ENCODE data around the gene GPRC5B.

GPRC5B gene

DNA sequence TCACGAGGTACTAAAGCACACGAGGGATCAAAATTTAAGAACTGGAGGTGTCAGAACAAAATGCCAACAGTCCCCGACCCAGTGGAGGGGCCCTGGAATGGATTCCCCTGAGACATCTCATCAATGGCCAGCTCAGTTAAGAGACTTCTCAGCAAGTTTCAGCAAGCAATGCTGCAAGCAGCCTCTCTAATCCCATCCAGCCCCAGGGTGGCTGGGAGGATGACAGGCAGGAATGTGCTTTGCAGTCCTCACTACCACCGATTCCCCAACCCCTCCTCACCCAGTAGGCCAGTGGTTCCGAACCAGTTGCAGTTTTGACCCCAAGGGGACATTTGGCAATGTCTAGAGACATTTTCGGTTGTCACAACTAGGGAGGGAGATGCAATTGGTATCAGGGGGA is 8.7 kb downstream of the GPRC5B start:
- Histone ChIP-seq H3K9me3 (ENCODE audit: insufficient read depth, low read depth, low read length) (no peaks in the 10 kb centered on the region), H3K4me3 (ENCODE audit: low read length, poor library complexity, severe bottlenecking) (no peak overlapping the region), H3K4me2 (ENCODE audit: low read depth, low read length, poor library complexity, severe bottlenecking) (no peak overlapping the region), H3K27me3 (ENCODE audit: insufficient read depth, low read length, poor library complexity, severe bottlenecking) (no peaks in the 10 kb centered on the region), H4K20me1 (ENCODE audit: insufficient read depth, low read length, poor library complexity, severe bottlenecking) (no peaks in the 10 kb centered on the region), H3K9me2 (replicated peaks; ENCODE audit: low read depth, low read length) (no peaks in the 10 kb centered on the region), H3K9ac (ENCODE audit: low read depth, low read length, poor library complexity, severe bottlenecking) (no peak overlapping the region), H3K4me1 (ENCODE audit: insufficient read depth, low read length, poor library complexity, severe bottlenecking) (no peaks in the 10 kb centered on the region), H2AFZ (ENCODE audit: low read length) (no peak overlapping the region), H3K36me3 (ENCODE audit: insufficient read depth, low read length) (no peaks in the 10 kb centered on the region), H3K79me2 (ENCODE audit: insufficient read depth, low read length) (no peaks in the 10 kb centered on the region), H3F3A (ENCODE audit: low read depth) (no peaks in the 10 kb centered on the region)
- TF ChIP-seq EZH2phosphoT487 (IDR thresholded peaks at IDR 0.05; ENCODE audit: borderline replicate concordance), result no peak
- TF ChIP-seq, protein P1, sequence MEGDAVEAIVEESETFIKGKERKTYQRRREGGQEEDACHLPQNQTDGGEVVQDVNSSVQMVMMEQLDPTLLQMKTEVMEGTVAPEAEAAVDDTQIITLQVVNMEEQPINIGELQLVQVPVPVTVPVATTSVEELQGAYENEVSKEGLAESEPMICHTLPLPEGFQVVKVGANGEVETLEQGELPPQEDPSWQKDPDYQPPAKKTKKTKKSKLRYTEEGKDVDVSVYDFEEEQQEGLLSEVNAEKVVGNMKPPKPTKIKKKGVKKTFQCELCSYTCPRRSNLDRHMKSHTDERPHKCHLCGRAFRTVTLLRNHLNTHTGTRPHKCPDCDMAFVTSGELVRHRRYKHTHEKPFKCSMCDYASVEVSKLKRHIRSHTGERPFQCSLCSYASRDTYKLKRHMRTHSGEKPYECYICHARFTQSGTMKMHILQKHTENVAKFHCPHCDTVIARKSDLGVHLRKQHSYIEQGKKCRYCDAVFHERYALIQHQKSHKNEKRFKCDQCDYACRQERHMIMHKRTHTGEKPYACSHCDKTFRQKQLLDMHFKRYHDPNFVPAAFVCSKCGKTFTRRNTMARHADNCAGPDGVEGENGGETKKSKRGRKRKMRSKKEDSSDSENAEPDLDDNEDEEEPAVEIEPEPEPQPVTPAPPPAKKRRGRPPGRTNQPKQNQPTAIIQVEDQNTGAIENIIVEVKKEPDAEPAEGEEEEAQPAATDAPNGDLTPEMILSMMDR (conservative IDR thresholded peaks at IDR 0.05; ENCODE audit: low read length), result no peak

DNA sequence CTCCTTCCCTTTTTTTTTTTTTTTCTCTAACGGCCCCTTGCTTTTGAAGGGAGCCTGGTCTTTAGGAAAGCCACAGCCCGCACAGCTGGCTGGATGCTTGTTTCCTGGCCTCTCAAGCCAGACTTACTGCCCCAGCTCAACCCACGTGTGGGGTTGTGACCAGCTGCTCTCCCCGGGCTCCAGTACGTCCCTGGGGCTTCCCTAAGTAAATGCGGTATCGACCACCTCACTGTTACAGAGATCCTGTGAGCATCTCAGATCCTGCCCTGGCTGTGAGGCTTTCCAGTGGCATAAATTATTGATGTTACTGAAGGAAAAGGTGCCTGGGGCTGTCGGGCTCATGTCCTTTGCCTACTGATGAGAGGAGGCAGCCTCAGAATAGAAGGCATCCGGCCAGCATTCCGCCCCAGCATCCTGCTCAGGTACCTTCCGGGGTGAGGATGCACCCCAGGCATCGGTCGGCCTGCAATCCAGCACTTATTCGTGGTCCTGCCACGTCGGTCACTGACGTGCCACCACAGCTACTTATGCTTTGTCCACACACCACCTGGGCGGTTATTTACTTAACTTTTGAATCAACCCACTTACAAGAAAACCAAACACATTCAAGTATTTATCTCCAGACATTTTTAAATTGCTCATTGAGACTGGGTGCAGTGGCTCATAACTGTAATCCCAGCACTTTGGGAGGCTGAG is 9.6 kb downstream of the GPRC5B start:
- TF ChIP-seq, protein P1 (conservative IDR thresholded peaks at IDR 0.05; ENCODE audit: low read length), result no peak
- TF ChIP-seq EZH2phosphoT487 (IDR thresholded peaks at IDR 0.05; ENCODE audit: borderline replicate concordance), result no peak
- H3K27me3 ChIP-seq (ENCODE audit: insufficient read depth, low read length, poor library complexity, severe bottlenecking), result no peaks in the 10 kb centered on the region
- H3K79me2 ChIP-seq (ENCODE audit: insufficient read depth, low read length), result no peaks in the 10 kb centered on the region
- H3F3A ChIP-seq (ENCODE audit: low read depth), result no peaks in the 10 kb centered on the region
- H3K9me2 ChIP-seq (replicated peaks; ENCODE audit: low read depth, low read length), result no peaks in the 10 kb centered on the region
- H3K4me3 ChIP-seq (ENCODE audit: low read length, poor library complexity, severe bottlenecking), result no peak overlapping the region
- no peaks in the 10 kb centered on the region for H3K4me1 ChIP-seq (ENCODE audit: insufficient read depth, low read length, poor library complexity, severe bottlenecking)
- no peak overlapping the region for H3K4me2 ChIP-seq (ENCODE audit: low read depth, low read length, poor library complexity, severe bottlenecking)
- H3K9me3 ChIP-seq (ENCODE audit: insufficient read depth, low read depth, low read length), result no peaks in the 10 kb centered on the region
- H3K9ac ChIP-seq (ENCODE audit: low read depth, low read length, poor library complexity, severe bottlenecking), result no peak overlapping the region
- no peaks in the 10 kb centered on the region for H3K36me3 ChIP-seq (ENCODE audit: insufficient read depth, low read length)
- no peak overlapping the region for H2AFZ ChIP-seq (ENCODE audit: low read length)
- no peaks in the 10 kb centered on the region for H4K20me1 ChIP-seq (ENCODE audit: insufficient read depth, low read length, poor library complexity, severe bottlenecking)

DNA sequence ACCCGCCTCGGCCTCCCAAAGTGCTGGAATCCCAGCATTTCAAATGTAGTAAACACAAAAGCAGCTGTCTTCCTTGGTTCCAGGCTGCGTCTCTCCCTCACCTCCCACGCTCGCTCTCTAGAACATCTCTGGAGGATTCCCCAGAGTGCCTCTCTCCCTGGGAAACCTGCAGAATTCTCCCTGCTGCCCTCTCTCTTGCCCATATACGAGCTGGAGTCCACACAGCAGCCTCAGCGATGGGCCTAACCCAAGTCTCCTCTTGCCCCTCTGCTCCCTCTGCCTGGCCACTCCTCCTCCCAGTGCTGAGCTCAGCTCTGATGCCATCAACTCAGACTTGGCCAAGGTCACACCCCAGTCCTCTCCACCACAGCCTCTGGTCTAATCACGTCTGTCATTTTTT is 10.6 kb downstream of the GPRC5B start:
- Histone ChIP-seq H3K79me2 (ENCODE audit: insufficient read depth, low read length) (no peaks in the 10 kb centered on the region), H3F3A (ENCODE audit: low read depth) (no peaks in the 10 kb centered on the region), H4K20me1 (ENCODE audit: insufficient read depth, low read length, poor library complexity, severe bottlenecking) (no peaks in the 10 kb centered on the region), H3K27me3 (ENCODE audit: insufficient read depth, low read length, poor library complexity, severe bottlenecking) (no peaks in the 10 kb centered on the region), H3K4me3 (ENCODE audit: low read length, poor library complexity, severe bottlenecking) (no peak overlapping the region), H2AFZ (ENCODE audit: low read length) (no peak overlapping the region), H3K36me3 (ENCODE audit: insufficient read depth, low read length) (no peaks in the 10 kb centered on the region), H3K9me2 (replicated peaks; ENCODE audit: low read depth, low read length) (no peaks in the 10 kb centered on the region), H3K4me1 (ENCODE audit: insufficient read depth, low read length, poor library complexity, severe bottlenecking) (no peaks in the 10 kb centered on the region), H3K9ac (ENCODE audit: low read depth, low read length, poor library complexity, severe bottlenecking) (no peak overlapping the region), H3K4me2 (ENCODE audit: low read depth, low read length, poor library complexity, severe bottlenecking) (no peak overlapping the region), H3K9me3 (ENCODE audit: insufficient read depth, low read depth, low read length) (no peaks in the 10 kb centered on the region)
- TF ChIP-seq, protein P1 (conservative IDR thresholded peaks at IDR 0.05; ENCODE audit: low read length), result no peak
- TF ChIP-seq EZH2phosphoT487 (IDR thresholded peaks at IDR 0.05; ENCODE audit: borderline replicate concordance), result no peak
